ENCODE results near the gene CMTM3.

The CMTM3 gene

GRCh38 chr16:66569827-66570405, 34.6 kb upstream of the CMTM3 start:
- H3K4me3 ChIP-seq (ENCODE audit: low read depth, low read length, poor library complexity, severe bottlenecking), result no peak overlapping the region
- H3K9ac ChIP-seq (ENCODE audit: low read length), result no peak overlapping the region
- TF ChIP-seq EZH2 (IDR thresholded peaks at IDR 0.05; ENCODE audit: borderline replicate concordance, low read length), result no peak
- TF ChIP-seq, protein P1, sequence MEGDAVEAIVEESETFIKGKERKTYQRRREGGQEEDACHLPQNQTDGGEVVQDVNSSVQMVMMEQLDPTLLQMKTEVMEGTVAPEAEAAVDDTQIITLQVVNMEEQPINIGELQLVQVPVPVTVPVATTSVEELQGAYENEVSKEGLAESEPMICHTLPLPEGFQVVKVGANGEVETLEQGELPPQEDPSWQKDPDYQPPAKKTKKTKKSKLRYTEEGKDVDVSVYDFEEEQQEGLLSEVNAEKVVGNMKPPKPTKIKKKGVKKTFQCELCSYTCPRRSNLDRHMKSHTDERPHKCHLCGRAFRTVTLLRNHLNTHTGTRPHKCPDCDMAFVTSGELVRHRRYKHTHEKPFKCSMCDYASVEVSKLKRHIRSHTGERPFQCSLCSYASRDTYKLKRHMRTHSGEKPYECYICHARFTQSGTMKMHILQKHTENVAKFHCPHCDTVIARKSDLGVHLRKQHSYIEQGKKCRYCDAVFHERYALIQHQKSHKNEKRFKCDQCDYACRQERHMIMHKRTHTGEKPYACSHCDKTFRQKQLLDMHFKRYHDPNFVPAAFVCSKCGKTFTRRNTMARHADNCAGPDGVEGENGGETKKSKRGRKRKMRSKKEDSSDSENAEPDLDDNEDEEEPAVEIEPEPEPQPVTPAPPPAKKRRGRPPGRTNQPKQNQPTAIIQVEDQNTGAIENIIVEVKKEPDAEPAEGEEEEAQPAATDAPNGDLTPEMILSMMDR (IDR thresholded peaks at IDR 0.05; ENCODE audit: low read length), result no peak
- no peaks in the 10 kb centered on the region for H3K9me3 ChIP-seq (ENCODE audit: low read length)
- H3K27ac ChIP-seq (ENCODE audit: low read depth, low read length, poor library complexity, severe bottlenecking), result no peak overlapping the region
- no peaks in the 10 kb centered on the region for H3K4me1 ChIP-seq (ENCODE audit: insufficient read depth, low read length, severe bottlenecking)
- H2AFZ ChIP-seq (ENCODE audit: low read length), result no peak overlapping the region
- H3K27me3 ChIP-seq (ENCODE audit: insufficient read depth, low read length), result no peaks in the 10 kb centered on the region
- no peak overlapping the region for H3K4me2 ChIP-seq (ENCODE audit: low read length)
- H3K36me3 ChIP-seq (ENCODE audit: insufficient read depth, low read length), result peaks cover 28% of the 10 kb centered on the region
- no peaks in the 10 kb centered on the region for H3K9me2 ChIP-seq (ENCODE audit: low read depth, low read length)
- no peaks in the 10 kb centered on the region for H4K20me1 ChIP-seq (ENCODE audit: insufficient read depth, low read length)
- no peaks in the 10 kb centered on the region for H3F3A ChIP-seq (ENCODE audit: insufficient read depth, low read length)
- H3K79me2 ChIP-seq (ENCODE audit: insufficient read depth, low read length), result no peaks in the 10 kb centered on the region

GRCh38 chr16:66572356-66572755, 32.1 kb upstream of the CMTM3 start:
- H2AFZ ChIP-seq (ENCODE audit: low read length), result no peak overlapping the region
- no peaks in the 10 kb centered on the region for H3K9me3 ChIP-seq (ENCODE audit: low read length)
- H3K36me3 ChIP-seq (ENCODE audit: insufficient read depth, low read length), result 0 out of 2 replicates have a peak, but pooled peaks cover 6% of the 10 kb centered on the region
- no peaks in the 10 kb centered on the region for H3K27me3 ChIP-seq (ENCODE audit: insufficient read depth, low read length)
- H3F3A ChIP-seq (ENCODE audit: insufficient read depth, low read length), result no peaks in the 10 kb centered on the region
- no peak for TF ChIP-seq EZH2 (IDR thresholded peaks at IDR 0.05; ENCODE audit: borderline replicate concordance, low read length)
- TF ChIP-seq, protein P1 (IDR thresholded peaks at IDR 0.05; ENCODE audit: low read length), result no peak
- H3K4me3 ChIP-seq (ENCODE audit: low read depth, low read length, poor library complexity, severe bottlenecking), result no peak overlapping the region
- no peaks in the 10 kb centered on the region for H3K4me1 ChIP-seq (ENCODE audit: insufficient read depth, low read length, severe bottlenecking)
- H4K20me1 ChIP-seq (ENCODE audit: insufficient read depth, low read length), result no peaks in the 10 kb centered on the region
- H3K9ac ChIP-seq (ENCODE audit: low read length), result no peak overlapping the region
- H3K79me2 ChIP-seq (ENCODE audit: insufficient read depth, low read length), result no peaks in the 10 kb centered on the region
- no peaks in the 10 kb centered on the region for H3K9me2 ChIP-seq (ENCODE audit: low read depth, low read length)
- H3K27ac ChIP-seq (ENCODE audit: low read depth, low read length, poor library complexity, severe bottlenecking), result no peak overlapping the region
- H3K4me2 ChIP-seq (ENCODE audit: low read length), result no peak overlapping the region

DNA sequence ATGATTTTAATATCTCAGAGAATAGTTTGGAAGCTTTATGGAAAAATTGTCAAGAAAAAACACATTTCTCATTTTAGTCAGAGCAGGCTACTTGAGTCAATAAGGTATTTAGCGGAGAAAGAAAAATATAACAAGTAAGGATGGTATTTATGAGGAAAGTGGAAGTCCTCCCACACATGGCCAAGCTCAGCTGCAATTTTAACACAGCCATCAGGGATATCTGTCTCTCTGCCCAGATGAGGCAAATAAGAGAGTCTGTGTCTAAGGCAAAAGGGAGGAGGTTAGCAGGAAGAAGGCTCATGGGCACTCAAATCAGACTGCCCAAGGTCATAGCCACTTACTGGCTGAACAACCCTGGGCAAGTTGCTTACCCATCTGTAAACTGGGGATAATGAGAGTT, 30.4 kb upstream of the CMTM3 start:
- no peak overlapping the region for H3K4me2 ChIP-seq (ENCODE audit: low read length)
- H3F3A ChIP-seq (ENCODE audit: insufficient read depth, low read length), result no peaks in the 10 kb centered on the region
- no peaks in the 10 kb centered on the region for H3K27me3 ChIP-seq (ENCODE audit: insufficient read depth, low read length)
- H3K27ac ChIP-seq (ENCODE audit: low read depth, low read length, poor library complexity, severe bottlenecking), result no peak overlapping the region
- TF ChIP-seq, protein P1 (IDR thresholded peaks at IDR 0.05; ENCODE audit: low read length), result no peak
- TF ChIP-seq EZH2 (IDR thresholded peaks at IDR 0.05; ENCODE audit: borderline replicate concordance, low read length), result no peak
- H3K4me1 ChIP-seq (ENCODE audit: insufficient read depth, low read length, severe bottlenecking), result no peaks in the 10 kb centered on the region
- H3K4me3 ChIP-seq (ENCODE audit: low read depth, low read length, poor library complexity, severe bottlenecking), result no peak overlapping the region
- H4K20me1 ChIP-seq (ENCODE audit: insufficient read depth, low read length), result no peaks in the 10 kb centered on the region
- H3K9me3 ChIP-seq (ENCODE audit: low read length), result no peaks in the 10 kb centered on the region
- H3K36me3 ChIP-seq (ENCODE audit: insufficient read depth, low read length), result no peaks in the 10 kb centered on the region
- no peaks in the 10 kb centered on the region for H3K9me2 ChIP-seq (ENCODE audit: low read depth, low read length)
- H2AFZ ChIP-seq (ENCODE audit: low read length), result no peak overlapping the region
- H3K79me2 ChIP-seq (ENCODE audit: insufficient read depth, low read length), result no peaks in the 10 kb centered on the region
- no peak overlapping the region for H3K9ac ChIP-seq (ENCODE audit: low read length)

All from OCI-LY1 (cell line).